GM12878 (cell line): ENCODE results near the gene NR1I2. TPM values are rescaled to one million over a fixed set of nuclear protein-coding genes. Genes with fewer than 3 reads are reported as not detected.

Source experiments
- ATAC-seq: fragments of 200-7000 bp; cut with Tn5 transposase; 3 replicates; pipeline ENCODE4 v1.9.1; 2020; ENCODE audit warnings: mild to moderate bottlenecking, moderate library complexity
- BruUV-seq: library from RNA; stranded (reverse); fragments of 400-500 nt; replicated peaks from 2 replicates; lab custom pipeline; 2021; lab: Mats Ljungman, UMichigan
- CTCF ChIA-PET: fragments of 300-600 bp; sonication (Branson Sonifier 250); formaldehyde crosslinking; extraction: SDS; loops from one replicate; lab custom pipeline; 2021; ENCODE audit warnings: inconsistent platforms; lab: Yijun Ruan, JAX
- POLR2A ChIA-PET: fragments of 350-600 bp; formaldehyde crosslinking; extraction: SDS; loops from one replicate; lab custom pipeline; 2021; ENCODE audit warnings: inconsistent platforms; lab: Charles Lee
- RAD21 ChIA-PET: fragments of 300-600 bp; sonication (Branson Sonifier 250); formaldehyde crosslinking; loops from one replicate; lab custom pipeline; 2023; ENCODE audit warnings: antibody characterized with exemption; ENCODE audit not compliant: unreplicated experiment; lab: Charles Lee
- SMC1A ChIA-PET: fragments of 300-600 bp; sonication (Branson Sonifier 250); formaldehyde crosslinking; loops from one replicate; lab custom pipeline; 2023; ENCODE audit not compliant: unreplicated experiment, uncharacterized antibody; lab: Charles Lee
- DNase-seq: peaks from one replicate; pipeline ENCODE4 v3.0.0-alpha.2; 2011; ENCODE audit warnings: low read depth, low spot score
- FAIRE-seq: peaks from 3 replicates; lab custom pipeline; 2011; peaks lifted over from hg19 to GRCh38; lab: Jason Lieb, UNC
- H2AFZ ChIP-seq: 2 replicates; pipeline ENCODE4 v1.6.0; 2011; ENCODE audit warnings: low read depth, low read length, control low read depth; ENCODE audit not compliant: control insufficient read depth
- H3K27ac ChIP-seq: 2 replicates; pipeline ENCODE4 v1.5.1; 2011; ENCODE audit warnings: control low read depth; ENCODE audit not compliant: control insufficient read depth, insufficient read depth
- H3K27me3 ChIP-seq, 2 experiments: replicated peaks in 1 of 2; 2 replicates each; pipeline versions ENCODE4 v1.6.0 to v1.6.1; 2011; ENCODE audit warnings: low read length in 1 of 2; ENCODE audit not compliant: control insufficient read depth in 2 of 2, insufficient read depth in 2 of 2
- H3K36me3 ChIP-seq, 2 experiments: 2 replicates each; pipeline ENCODE4 v1.5.1; 2011; ENCODE audit warnings: low read length in 1 of 2; ENCODE audit not compliant: control insufficient read depth in 2 of 2, insufficient read depth in 2 of 2
- H3K4me1 ChIP-seq: 2 replicates; pipeline ENCODE4 v1.6.1; 2011; ENCODE audit warnings: mild to moderate bottlenecking, low read length, moderate library complexity, mixed read lengths; ENCODE audit not compliant: control insufficient read depth, insufficient read depth
- H3K4me2 ChIP-seq: 2 replicates; pipeline ENCODE4 v1.6.0; 2011; ENCODE audit warnings: control low read depth; ENCODE audit not compliant: control insufficient read depth, insufficient read depth
- H3K4me3 ChIP-seq: fragments of 200-600 bp; sonication (generic); 2 replicates; pipeline ENCODE4 v1.5.1; 2016
- H3K79me2 ChIP-seq: 2 replicates; pipeline ENCODE4 v1.6.0; 2011; ENCODE audit warnings: low read length; ENCODE audit not compliant: control insufficient read depth, insufficient read depth
- H3K9ac ChIP-seq: 2 replicates; pipeline ENCODE4 v1.8.0; 2011; ENCODE audit warnings: low read length, control low read depth, mixed read lengths; ENCODE audit not compliant: control insufficient read depth, insufficient read depth
- H3K9me3 ChIP-seq: replicated peaks from 3 replicates; pipeline ENCODE4 v1.5.1; 2011; ENCODE audit warnings: mild to moderate bottlenecking, low read length; ENCODE audit not compliant: control insufficient read depth, insufficient read depth
- H4K20me1 ChIP-seq: 2 replicates; pipeline ENCODE4 v1.6.0; 2011; ENCODE audit not compliant: control insufficient read depth, insufficient read depth
- CHD1 ChIP-seq: IDR thresholded peaks from 2 replicates; pipeline ENCODE4 v1.6.1; 2012; ENCODE audit warnings: low read depth, low read length, improper control_type of control experiment
- CHD4 ChIP-seq: fragments of 200-600 bp; sonication (generic); IDR thresholded peaks from 2 replicates; pipeline ENCODE4 v1.6.1; 2016; ENCODE audit warnings: mild to moderate bottlenecking
- FOXM1 ChIP-seq: IDR thresholded peaks from 2 replicates; pipeline ENCODE4 v1.6.1; 2012; ENCODE audit warnings: low read depth, mild to moderate bottlenecking, inconsistent platforms, low read length, moderate library complexity
- GATAD2B ChIP-seq: fragments of 450-650 bp; conservative IDR thresholded peaks from 2 replicates; pipeline ENCODE4 v1.6.1; 2017; ENCODE audit warnings: low read depth, mild to moderate bottlenecking, moderate library complexity
- HCFC1 ChIP-seq: fragments of 150-350 bp; IDR thresholded peaks from 2 replicates; pipeline ENCODE4 v1.6.1; 2014; ENCODE audit warnings: low read length
- HDAC6 ChIP-seq: fragments of 200-600 bp; sonication (generic); IDR thresholded peaks from one replicate; pipeline ENCODE4 v1.8.0; 2017; ENCODE audit warnings: antibody characterized with exemption; ENCODE audit not compliant: unreplicated experiment
- IKZF1 ChIP-seq: fragments of 450-650 bp; conservative IDR thresholded peaks from 2 replicates; pipeline ENCODE4 v1.6.1; 2017; ENCODE audit warnings: antibody characterized with exemption, mild to moderate bottlenecking
- PAX5 ChIP-seq: IDR thresholded peaks from 2 replicates; pipeline ENCODE4 v1.6.1; 2011; ENCODE audit warnings: low read depth, low read length, borderline replicate concordance
- ZBTB11 ChIP-seq: fragments of 450-650 bp; formaldehyde crosslinking; IDR thresholded peaks from 2 replicates; pipeline ENCODE4 v1.5.0; 2022; ENCODE audit warnings: mild to moderate bottlenecking, missing genetic modification characterization
- ZBTB33 ChIP-seq: fragments of 450-650 bp; IDR thresholded peaks from 2 replicates; pipeline ENCODE4 v1.6.1; 2017; ENCODE audit warnings: mild to moderate bottlenecking
- ZNF24 ChIP-seq: fragments of 450-650 bp; IDR thresholded peaks from 2 replicates; pipeline ENCODE4 v1.6.1; 2017; ENCODE audit warnings: antibody characterized with exemption, mild to moderate bottlenecking
- ZNF622 ChIP-seq: fragments of 450-650 bp; IDR thresholded peaks from 2 replicates; pipeline ENCODE4 v1.6.1; 2017; ENCODE audit warnings: mild to moderate bottlenecking, inconsistent platforms
- WGBS: methylation state at CpG from one replicate; pipeline ENCODE4 v1.1.6; 2016; ENCODE audit warnings: low lambda C conversion rate; ENCODE audit not compliant: insufficient replicate concordance, insufficient coverage; ENCODE audit errors: missing lambda C conversion rate; 5-methylcytosine and 5-hydroxymethylcytosine counted together
- in situ Hi-C: fragments of 300-500 bp; cut with MboI; formaldehyde crosslinking; loops from 9 replicates; pipeline ENCODE4 v1.14.3; 2018; ENCODE audit warnings: mixed read lengths
- intact Hi-C: fragments of 100-400 bp; cut with micrococcal nuclease; formaldehyde crosslinking; loops from one replicate; pipeline ENCODE4 v1.14.2; 2022; ENCODE audit not compliant: unreplicated experiment
- polyA plus RNA-seq, 11 experiments: library from polyadenylated mRNA; depleted of rRNA in 4 of 11; unstranded in 6 of 11; stranded (reverse) in 5 of 11; fragments of >200 nt; fragmentation: Nextera tagmentation in 4 of 11; fragmentation: Illumina TruSeq in 1 of 11; extraction: Ambion mirVana in 4 of 11; extraction: Trizol in 1 of 11; gene quantifications; 1 replicate in 1 of 11; 2 replicates in 10 of 11; pipeline versions ENCODE4 v1.2.1 to v1.2.3, GENCODE V29; 2011 to 2016; ENCODE audit warnings: inconsistent platforms in 2 of 11, missing spikeins in 2 of 11, low read depth in 1 of 11
- total RNA-seq, 4 experiments: library from RNA; depleted of rRNA in 3 of 4; stranded (reverse); fragments of >200 nt in 3 of 4; fragmentation: Illumina TruSeq in 1 of 4; extraction: Trizol in 1 of 4; gene quantifications; 2 replicates each; pipeline versions ENCODE4 v1.2.1 to v1.2.3, GENCODE V29; 2013 to 2021
- TF ChIP-seq, protein P1 (sequence below): fragments of 450-650 bp; IDR thresholded peaks from 2 replicates; pipeline ENCODE4 v1.6.1; 2016; ENCODE audit warnings: mild to moderate bottlenecking
- TF ChIP-seq, protein P2 (sequence below): fragments of 450-650 bp; IDR thresholded peaks from 2 replicates; pipeline ENCODE4 v1.6.1; 2017; ENCODE audit warnings: mild to moderate bottlenecking, moderate library complexity

The NR1I2 gene
- total and polyA plus RNA-seq, 10 of the 15 experiments (the other 5 are each of a cell fraction or from before 2014, with no cell fraction given) = 0.03 to 1.0 (median 0.39) TPM

DNA sequence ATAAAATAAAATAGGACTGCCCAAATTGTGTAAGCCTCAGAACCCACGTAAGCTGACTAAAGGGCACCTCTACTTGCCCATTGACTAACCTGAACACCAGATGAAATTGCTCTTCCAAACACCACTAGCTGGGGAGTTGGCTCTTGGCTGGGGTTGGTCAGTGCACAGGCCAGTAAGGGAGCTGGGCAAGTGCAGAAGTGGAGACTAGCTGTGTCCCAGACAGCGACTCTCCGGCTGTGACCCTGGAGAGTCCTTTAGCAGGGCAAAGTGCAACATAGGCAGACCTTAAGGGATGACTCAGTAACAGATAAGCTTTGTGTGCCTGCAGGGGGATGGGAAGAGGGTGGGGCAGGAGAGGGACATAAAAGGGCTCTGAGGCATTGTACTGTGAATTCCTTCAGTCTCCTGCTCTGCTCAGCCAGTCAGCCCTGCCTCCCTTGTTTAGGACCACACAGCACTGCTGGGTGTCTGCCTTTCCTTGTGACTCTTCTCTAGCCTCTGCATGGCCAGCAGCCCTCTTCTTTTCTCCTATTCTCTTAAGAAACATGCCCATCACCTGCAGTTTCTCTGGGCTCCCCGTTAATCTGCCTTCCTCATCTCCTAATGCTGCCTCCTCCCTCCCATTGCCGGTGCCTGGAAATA lies 13.2 kb downstream of the NR1I2 start:
- in situ Hi-C loops = no loop called here
- Histone ChIP-seq H3K9ac (no peak overlapping the region), H3K4me3 (no peak overlapping the region), H4K20me1 (no peaks in the 10 kb centered on the region), H3K9me3 (no peaks in the 10 kb centered on the region), H3K27me3 (no peaks in the 10 kb centered on the region), H3K4me1 (no peaks in the 10 kb centered on the region), H3K79me2 (no peaks in the 10 kb centered on the region), H3K27ac (no peak overlapping the region), H2AFZ (no peak overlapping the region)
- POLR2A ChIA-PET = no interaction called here
- 67% methylated on average over 5 of the region's 5 CpGs for WGBS
- CTCF ChIA-PET = no interaction called here
- peak; percentile 34 for ATAC-seq
- SMC1A ChIA-PET = interaction anchor here (1.4 kb wide), 1 partner anchor 26 kb away, joined by 3 read pairs; no protein-coding TSS in a partner anchor
- RAD21 ChIA-PET = no interaction called here
- no peak for DNase-seq
- intact Hi-C loops = no loop called here
- FAIRE-seq = no peak
- no peak for TF ChIP-seq ZBTB33
- no peak for TF ChIP-seq CHD1
- no peak for TF ChIP-seq FOXM1
- no peak for TF ChIP-seq HCFC1
- no peak for TF ChIP-seq IKZF1
- TF ChIP-seq, protein P1, sequence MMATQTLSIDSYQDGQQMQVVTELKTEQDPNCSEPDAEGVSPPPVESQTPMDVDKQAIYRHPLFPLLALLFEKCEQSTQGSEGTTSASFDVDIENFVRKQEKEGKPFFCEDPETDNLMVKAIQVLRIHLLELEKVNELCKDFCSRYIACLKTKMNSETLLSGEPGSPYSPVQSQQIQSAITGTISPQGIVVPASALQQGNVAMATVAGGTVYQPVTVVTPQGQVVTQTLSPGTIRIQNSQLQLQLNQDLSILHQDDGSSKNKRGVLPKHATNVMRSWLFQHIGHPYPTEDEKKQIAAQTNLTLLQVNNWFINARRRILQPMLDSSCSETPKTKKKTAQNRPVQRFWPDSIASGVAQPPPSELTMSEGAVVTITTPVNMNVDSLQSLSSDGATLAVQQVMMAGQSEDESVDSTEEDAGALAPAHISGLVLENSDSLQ = no peak
- TF ChIP-seq, protein P2, sequence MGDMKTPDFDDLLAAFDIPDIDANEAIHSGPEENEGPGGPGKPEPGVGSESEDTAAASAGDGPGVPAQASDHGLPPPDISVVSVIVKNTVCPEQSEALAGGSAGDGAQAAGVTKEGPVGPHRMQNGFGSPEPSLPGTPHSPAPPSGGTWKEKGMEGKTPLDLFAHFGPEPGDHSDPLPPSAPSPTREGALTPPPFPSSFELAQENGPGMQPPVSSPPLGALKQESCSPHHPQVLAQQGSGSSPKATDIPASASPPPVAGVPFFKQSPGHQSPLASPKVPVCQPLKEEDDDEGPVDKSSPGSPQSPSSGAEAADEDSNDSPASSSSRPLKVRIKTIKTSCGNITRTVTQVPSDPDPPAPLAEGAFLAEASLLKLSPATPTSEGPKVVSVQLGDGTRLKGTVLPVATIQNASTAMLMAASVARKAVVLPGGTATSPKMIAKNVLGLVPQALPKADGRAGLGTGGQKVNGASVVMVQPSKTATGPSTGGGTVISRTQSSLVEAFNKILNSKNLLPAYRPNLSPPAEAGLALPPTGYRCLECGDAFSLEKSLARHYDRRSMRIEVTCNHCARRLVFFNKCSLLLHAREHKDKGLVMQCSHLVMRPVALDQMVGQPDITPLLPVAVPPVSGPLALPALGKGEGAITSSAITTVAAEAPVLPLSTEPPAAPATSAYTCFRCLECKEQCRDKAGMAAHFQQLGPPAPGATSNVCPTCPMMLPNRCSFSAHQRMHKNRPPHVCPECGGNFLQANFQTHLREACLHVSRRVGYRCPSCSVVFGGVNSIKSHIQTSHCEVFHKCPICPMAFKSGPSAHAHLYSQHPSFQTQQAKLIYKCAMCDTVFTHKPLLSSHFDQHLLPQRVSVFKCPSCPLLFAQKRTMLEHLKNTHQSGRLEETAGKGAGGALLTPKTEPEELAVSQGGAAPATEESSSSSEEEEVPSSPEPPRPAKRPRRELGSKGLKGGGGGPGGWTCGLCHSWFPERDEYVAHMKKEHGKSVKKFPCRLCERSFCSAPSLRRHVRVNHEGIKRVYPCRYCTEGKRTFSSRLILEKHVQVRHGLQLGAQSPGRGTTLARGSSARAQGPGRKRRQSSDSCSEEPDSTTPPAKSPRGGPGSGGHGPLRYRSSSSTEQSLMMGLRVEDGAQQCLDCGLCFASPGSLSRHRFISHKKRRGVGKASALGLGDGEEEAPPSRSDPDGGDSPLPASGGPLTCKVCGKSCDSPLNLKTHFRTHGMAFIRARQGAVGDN = no peak
- TF ChIP-seq CHD4 = no peak
- no peak for TF ChIP-seq HDAC6
- TF ChIP-seq ZNF622 = no peak
- no peak for TF ChIP-seq PAX5
- TF ChIP-seq ZBTB11 = no peak
- no peak for TF ChIP-seq GATAD2B
- no peak for TF ChIP-seq ZNF24
- TF ChIP-seq, all 136 proteins: peak for 0
- H3K4me2 ChIP-seq = no peak overlapping the region
- H3K36me3 ChIP-seq = no peaks in the 10 kb centered on the region
- BruUV-seq = no TSS peak
